ENCODE measurements around the gene ATL1. TPM values are rescaled to one million over a fixed set of nuclear protein-coding genes. Genes with fewer than 3 reads are reported as not detected.

ATL1 gene
- total RNA-seq, 1 donor from 2014 or later: 8.4 TPM

DNA sequence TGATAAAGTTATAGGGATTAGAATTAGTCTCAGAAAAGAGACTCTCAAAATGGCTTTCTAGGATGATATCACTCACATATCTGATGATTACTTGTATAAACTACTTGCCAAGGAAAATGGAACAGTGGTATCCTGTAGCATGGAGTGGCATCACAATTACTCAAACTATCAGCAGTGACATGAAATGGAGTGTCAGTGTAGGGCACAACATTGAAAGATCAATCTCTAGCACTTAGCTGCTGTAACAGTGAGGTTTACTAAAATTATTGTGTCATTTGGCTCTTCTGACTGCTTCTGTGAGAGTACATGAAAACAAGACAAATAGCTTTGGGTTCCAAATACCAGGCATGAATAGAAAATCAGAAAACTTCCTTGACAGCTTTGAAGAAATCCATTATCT lies 20.9 kb upstream of the ATL1 start:
- intact Hi-C loops (cut with DNase I): no loop called here
- H3K36me3 ChIP-seq: no peaks in the 10 kb centered on the region
- TF ChIP-seq, protein P1, sequence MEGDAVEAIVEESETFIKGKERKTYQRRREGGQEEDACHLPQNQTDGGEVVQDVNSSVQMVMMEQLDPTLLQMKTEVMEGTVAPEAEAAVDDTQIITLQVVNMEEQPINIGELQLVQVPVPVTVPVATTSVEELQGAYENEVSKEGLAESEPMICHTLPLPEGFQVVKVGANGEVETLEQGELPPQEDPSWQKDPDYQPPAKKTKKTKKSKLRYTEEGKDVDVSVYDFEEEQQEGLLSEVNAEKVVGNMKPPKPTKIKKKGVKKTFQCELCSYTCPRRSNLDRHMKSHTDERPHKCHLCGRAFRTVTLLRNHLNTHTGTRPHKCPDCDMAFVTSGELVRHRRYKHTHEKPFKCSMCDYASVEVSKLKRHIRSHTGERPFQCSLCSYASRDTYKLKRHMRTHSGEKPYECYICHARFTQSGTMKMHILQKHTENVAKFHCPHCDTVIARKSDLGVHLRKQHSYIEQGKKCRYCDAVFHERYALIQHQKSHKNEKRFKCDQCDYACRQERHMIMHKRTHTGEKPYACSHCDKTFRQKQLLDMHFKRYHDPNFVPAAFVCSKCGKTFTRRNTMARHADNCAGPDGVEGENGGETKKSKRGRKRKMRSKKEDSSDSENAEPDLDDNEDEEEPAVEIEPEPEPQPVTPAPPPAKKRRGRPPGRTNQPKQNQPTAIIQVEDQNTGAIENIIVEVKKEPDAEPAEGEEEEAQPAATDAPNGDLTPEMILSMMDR (IDR thresholded peaks at IDR 0.05): no peak
- H3K27ac ChIP-seq: no peak overlapping the region
- H3K9me3 ChIP-seq: no peaks in the 10 kb centered on the region
- H3K4me1 ChIP-seq: peaks cover under 1% of the 10 kb centered on the region
- DNase-seq: no peak
- H3K27me3 ChIP-seq (ENCODE audit: low read depth): no peaks in the 10 kb centered on the region
- H3K4me3 ChIP-seq: no peak overlapping the region
- no peak for ATAC-seq

DNA sequence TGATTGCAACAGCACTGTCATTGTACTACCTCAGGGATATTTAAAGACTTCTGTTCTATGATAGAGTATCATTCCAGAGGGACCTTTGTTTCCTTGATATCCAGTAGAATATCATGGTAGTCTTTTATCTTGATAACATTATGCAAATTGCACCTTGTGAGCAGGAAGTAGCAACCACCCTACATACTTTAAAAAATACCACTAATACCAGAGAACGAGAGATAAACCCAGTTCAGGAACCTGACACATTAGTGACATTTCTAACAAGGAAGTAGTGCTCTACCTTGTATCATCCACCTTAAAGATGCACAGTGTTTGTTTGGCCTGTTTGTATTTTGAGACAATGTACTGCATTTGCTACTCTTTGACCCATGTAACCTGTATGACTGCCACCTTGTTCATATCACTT lies 18.8 kb upstream of the ATL1 start:
- intact Hi-C loops (cut with DNase I): no loop called here
- Histone ChIP-seq H3K4me1 (no peaks in the 10 kb centered on the region), H3K27ac (no peak overlapping the region), H3K9me3 (no peaks in the 10 kb centered on the region), H3K4me3 (no peak overlapping the region), H3K36me3 (no peaks in the 10 kb centered on the region), H3K27me3 (ENCODE audit: low read depth) (no peaks in the 10 kb centered on the region)
- TF ChIP-seq, protein P1 (IDR thresholded peaks at IDR 0.05): no peak
- no peak for DNase-seq
- no peak for ATAC-seq

DNA sequence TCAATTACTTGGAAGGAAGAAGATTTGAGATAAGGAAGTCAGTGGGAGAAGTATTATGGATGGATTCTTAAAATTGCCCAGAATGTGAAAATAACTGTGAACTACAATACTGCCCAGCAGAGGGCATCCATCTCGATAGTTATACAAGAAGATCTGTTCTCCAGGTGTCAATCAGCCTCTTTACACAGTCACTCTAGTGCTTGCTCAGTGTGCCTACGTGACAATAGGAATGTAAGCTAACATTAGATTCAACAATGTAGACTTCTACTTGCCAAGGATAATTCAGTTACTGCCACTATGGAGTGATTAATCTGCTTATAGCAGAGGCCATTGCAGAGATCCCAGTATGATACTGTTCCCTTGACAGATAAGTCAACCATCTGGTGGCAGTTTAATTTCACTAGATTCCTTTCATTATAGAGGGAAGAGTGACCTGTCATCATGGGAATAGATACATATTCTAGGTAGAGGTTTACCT lies 17.0 kb upstream of the ATL1 start:
- H3K4me3 ChIP-seq: no peak overlapping the region
- TF ChIP-seq, protein P1 (IDR thresholded peaks at IDR 0.05): peak; percentile 60
- H3K9me3 ChIP-seq: no peaks in the 10 kb centered on the region
- H3K27ac ChIP-seq: no peak overlapping the region
- H3K27me3 ChIP-seq (ENCODE audit: low read depth): no peaks in the 10 kb centered on the region
- H3K4me1 ChIP-seq: no peaks in the 10 kb centered on the region
- ATAC-seq (peak; percentile 89 to 90), DNase-seq (no peak)
- H3K36me3 ChIP-seq: no peaks in the 10 kb centered on the region
- intact Hi-C loops (cut with DNase I): no loop called here

DNA sequence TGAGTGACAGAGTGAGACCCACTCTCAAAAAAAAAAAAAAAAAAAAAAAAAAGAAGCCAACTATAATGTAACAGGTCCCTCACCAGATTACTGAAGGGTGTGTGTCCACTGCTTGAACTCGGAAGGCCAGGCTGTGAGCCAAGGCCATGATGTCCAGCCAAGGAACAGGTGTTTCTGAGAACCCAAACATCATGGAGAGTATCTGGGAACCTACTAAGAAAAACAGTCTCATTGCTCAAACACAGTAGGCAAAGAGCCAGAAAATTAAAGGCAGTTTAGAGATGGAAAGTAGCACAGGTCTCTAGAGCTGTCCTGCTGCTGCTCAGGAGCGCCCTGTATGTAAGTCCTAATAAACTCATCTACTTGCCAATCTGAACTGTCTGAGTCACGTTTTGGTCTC lies 15.0 kb upstream of the ATL1 start:
- no peaks in the 10 kb centered on the region for H3K4me1 ChIP-seq
- H3K9me3 ChIP-seq: no peaks in the 10 kb centered on the region
- no peak overlapping the region for H3K27ac ChIP-seq
- no peak overlapping the region for H3K4me3 ChIP-seq
- DNase-seq (peak; percentile 53), ATAC-seq (peak; percentile 45 to 60)
- TF ChIP-seq, protein P1 (IDR thresholded peaks at IDR 0.05): no peak
- H3K36me3 ChIP-seq: no peaks in the 10 kb centered on the region
- intact Hi-C loops (cut with DNase I): no loop called here
- H3K27me3 ChIP-seq (ENCODE audit: low read depth): no peaks in the 10 kb centered on the region

DNA sequence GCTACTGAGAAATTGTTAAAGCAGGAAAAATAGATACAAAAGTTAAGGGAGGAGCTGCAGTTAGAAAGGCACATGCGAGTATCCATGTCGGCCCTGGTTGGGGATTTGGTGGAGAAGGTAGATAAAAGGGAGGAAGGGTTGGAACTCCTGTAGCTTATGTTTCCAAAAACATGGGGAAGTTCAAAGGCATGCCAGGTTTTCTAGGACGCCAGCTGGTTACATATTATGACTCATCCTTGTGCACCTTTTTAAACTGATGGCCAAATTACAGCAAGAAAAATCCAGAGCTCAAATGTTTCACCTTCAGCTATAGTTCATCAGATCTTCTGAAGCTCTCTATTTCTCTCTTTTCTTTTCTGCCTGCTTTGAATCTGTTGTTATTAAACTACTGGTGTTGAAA lies 14.3 kb upstream of the ATL1 start:
- intact Hi-C loops (cut with DNase I): no loop called here
- Histone ChIP-seq H3K4me3 (no peak overlapping the region), H3K36me3 (no peaks in the 10 kb centered on the region), H3K9me3 (no peaks in the 10 kb centered on the region), H3K4me1 (no peaks in the 10 kb centered on the region), H3K27ac (no peak overlapping the region), H3K27me3 (ENCODE audit: low read depth) (no peaks in the 10 kb centered on the region)
- TF ChIP-seq, protein P1 (IDR thresholded peaks at IDR 0.05): no peak
- no peak for DNase-seq
- no peak for ATAC-seq

DNA sequence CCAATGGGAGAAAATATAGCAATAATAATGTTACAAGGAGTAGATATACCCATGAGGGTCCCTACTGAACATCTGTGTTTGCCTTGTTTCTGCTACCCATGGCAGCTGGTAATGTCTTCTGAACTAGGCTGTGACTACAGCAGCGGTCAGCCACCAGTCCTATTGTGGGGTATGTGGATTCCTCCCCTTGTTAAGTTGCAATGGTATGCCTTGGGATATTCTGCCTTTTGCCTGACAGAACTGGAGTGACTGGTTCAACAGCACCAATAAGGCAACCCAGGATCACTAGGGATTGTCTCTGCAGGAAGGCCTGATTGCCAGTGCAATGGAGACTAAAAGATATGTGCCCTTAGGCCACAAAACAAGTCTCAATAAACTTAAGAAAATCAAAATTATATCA lies 9.7 kb upstream of the ATL1 start:
- TF ChIP-seq, protein P1 (IDR thresholded peaks at IDR 0.05): no peak
- DNase-seq: no peak
- Histone ChIP-seq H3K27ac (no peak overlapping the region), H3K9me3 (no peaks in the 10 kb centered on the region), H3K4me3 (no peak overlapping the region), H3K4me1 (no peaks in the 10 kb centered on the region), H3K27me3 (ENCODE audit: low read depth) (no peaks in the 10 kb centered on the region), H3K36me3 (no peaks in the 10 kb centered on the region)
- ATAC-seq: no peak
- intact Hi-C loops (cut with DNase I): no loop called here

Data from lower lobe of right lung (tissue), 2 donors.